Stimulated activated CD8-positive, alpha-beta memory T cell treated with anti-CD3 and anti-CD28 coated beads, Interleukin-15, amount 100 ng/mL, for 48 hours (primary cell): ENCODE data around the gene ATRX.
"Not testable (repeated sequence)": the region's sequence is repeated elsewhere in the genome, so short reads cannot be mapped to it uniquely, and the experiment has no call there.

Experiments used
- DNase-seq, 2 donors: peaks; one replicate each; pipeline ENCODE4 v3.0.0-alpha.2; 2020; ENCODE audit warnings: low read depth in 2 of 2

ATRX gene

GRCh38 chrX:77740376-77740905, 45.6 kb downstream of the ATRX start:
- no peak for DNase-seq

GRCh38 chrX:77733342-77733741, 52.7 kb downstream of the ATRX start:
- DNase-seq, result no peak

- no peak for DNase-seq
These were observed 54.1 kb downstream of the ATRX start for GRCh38 chrX:77731821-77732419.

GRCh38 chrX:77726095-77726494, 59.9 kb downstream of the ATRX start:
- DNase-seq, result not testable (repeated sequence)

GRCh38 chrX:77723681-77724080, 62.3 kb downstream of the ATRX start:
- DNase-seq, result no peak

- no peak for DNase-seq
These were observed 66.6 kb downstream of the ATRX start for GRCh38 chrX:77719388-77719787.

GRCh38 chrX:77704881-77705280, 81.1 kb downstream of the ATRX start:
- no peak for DNase-seq

GRCh38 chrX:77698242-77698641, 87.8 kb downstream of the ATRX start:
- DNase-seq, result no peak

GRCh38 chrX:77694491-77694890, 91.5 kb downstream of the ATRX start:
- DNase-seq, result no peak

GRCh38 chrX:77693594-77693993, 92.4 kb downstream of the ATRX start:
- no peak for DNase-seq

GRCh38 chrX:77691916-77692315, 94.1 kb downstream of the ATRX start:
- no peak for DNase-seq

GRCh38 chrX:77689376-77689775, 96.6 kb downstream of the ATRX start:
- no peak for DNase-seq

GRCh38 chrX:77685683-77686082, 100.3 kb downstream of the ATRX start:
- DNase-seq, result not testable (repeated sequence)

- DNase-seq, result no peak
These were observed 106.9 kb downstream of the ATRX start for GRCh38 chrX:77679144-77679543.

GRCh38 chrX:77675986-77676385, 110.0 kb downstream of the ATRX start:
- no peak for DNase-seq

GRCh38 chrX:77668391-77669237, 117.4 kb downstream of the ATRX start:
- no peak for DNase-seq

- DNase-seq, result no peak
These were observed 127.1 kb downstream of the ATRX start for GRCh38 chrX:77658886-77659285.

- no peak for DNase-seq
These were observed 133.9 kb downstream of the ATRX start for GRCh38 chrX:77652095-77652494.

- DNase-seq, result no peak
These were observed 145.3 kb downstream of the ATRX start for GRCh38 chrX:77640702-77641101.

GRCh38 chrX:77639820-77640219, 146.2 kb downstream of the ATRX start:
- no peak for DNase-seq

- DNase-seq, result no peak
These were observed 147.6 kb downstream of the ATRX start for GRCh38 chrX:77638397-77638796.

- DNase-seq, result no peak
These were observed 150.6 kb downstream of the ATRX start for GRCh38 chrX:77635373-77635772.
